WTC11 (cell line): ENCODE measurements around the gene NAV2. TPM values are rescaled to one million over a fixed set of nuclear protein-coding genes. Genes with fewer than 3 reads are reported as not detected.

ENCODE experiments used
- ATAC-seq: fragments of 200-7000 bp; cut with Tn5 transposase; 2 replicates; pipeline ENCODE4 v1.10.0; 2021; ENCODE audit warnings: mild to moderate bottlenecking, moderate library complexity
- CTCF ChIA-PET: fragments of 300-600 bp; sonication (Branson Sonifier 250); formaldehyde crosslinking; loops from one replicate; lab custom pipeline; 2021; ENCODE audit warnings: antibody characterized with exemption; lab: Charles Lee
- POLR2A ChIA-PET: fragments of 350-600 bp; sonication (Branson Sonifier 250); formaldehyde crosslinking; loops from one replicate; lab custom pipeline; 2021; ENCODE audit warnings: antibody characterized with exemption; lab: Charles Lee
- DNase-seq: peaks from one replicate; pipeline ENCODE4 v3.0.0; 2021; ENCODE audit warnings: low spot score
- H3K27ac Mint-ChIP-seq: 2 replicates; pipeline ENCODE4 v1.8.0; 2021; ENCODE audit warnings: mixed read lengths
- H3K27me3 Mint-ChIP-seq: 2 replicates; pipeline ENCODE4 v1.8.0; 2021; ENCODE audit warnings: low read depth, mild to moderate bottlenecking, moderate library complexity, mixed read lengths
- H3K36me3 Mint-ChIP-seq: 2 replicates; pipeline ENCODE4 v1.8.0; 2021; ENCODE audit warnings: mixed read lengths
- H3K4me1 Mint-ChIP-seq: 2 replicates; pipeline ENCODE4 v1.8.0; 2022; ENCODE audit warnings: mixed read lengths
- H3K4me3 Mint-ChIP-seq: 2 replicates; pipeline ENCODE4 v1.8.0; 2021; ENCODE audit warnings: mild to moderate bottlenecking, moderate library complexity, mixed read lengths
- H3K9me3 Mint-ChIP-seq: 2 replicates; pipeline ENCODE4 v1.8.0; 2021; ENCODE audit warnings: mixed read lengths
- ATF6 ChIP-seq: sonication (generic); formaldehyde crosslinking; IDR thresholded peaks from 2 replicates; pipeline ENCODE4 v1.8.1; 2023; ENCODE audit warnings: mild to moderate bottlenecking, missing genetic modification reagents
- CREB1 ChIP-seq: sonication (generic); formaldehyde crosslinking; IDR thresholded peaks from 2 replicates; pipeline ENCODE4 v1.8.0; 2023; ENCODE audit warnings: mild to moderate bottlenecking, missing genetic modification reagents
- E2F4 ChIP-seq: sonication (generic); formaldehyde crosslinking; IDR thresholded peaks from 2 replicates; pipeline ENCODE4 v1.8.1; 2022; ENCODE audit warnings: low read depth, mild to moderate bottlenecking, moderate library complexity, missing genetic modification reagents, borderline replicate concordance
- E2F5 ChIP-seq: sonication (generic); formaldehyde crosslinking; IDR thresholded peaks from 2 replicates; pipeline ENCODE4 v1.8.1; 2022; ENCODE audit warnings: mild to moderate bottlenecking, moderate library complexity, missing genetic modification reagents
- ELF4 ChIP-seq: sonication (generic); formaldehyde crosslinking; IDR thresholded peaks from 2 replicates; pipeline ENCODE4 v1.8.1; 2022; ENCODE audit warnings: low read depth, mild to moderate bottlenecking, moderate library complexity, missing genetic modification reagents
- FOXK1 ChIP-seq: sonication (generic); formaldehyde crosslinking; IDR thresholded peaks from 2 replicates; pipeline ENCODE4 v1.8.0; 2022; ENCODE audit warnings: mild to moderate bottlenecking, moderate library complexity, missing genetic modification reagents
- IRF2 ChIP-seq: sonication (generic); formaldehyde crosslinking; IDR thresholded peaks from 2 replicates; pipeline ENCODE4 v1.8.0; 2022; ENCODE audit warnings: low read depth, missing genetic modification reagents, borderline replicate concordance
- MLX ChIP-seq: sonication (generic); formaldehyde crosslinking; IDR thresholded peaks from 2 replicates; pipeline ENCODE4 v1.8.1; 2023; ENCODE audit warnings: mild to moderate bottlenecking, missing genetic modification reagents, moderate library complexity
- NR3C1 ChIP-seq: sonication (generic); formaldehyde crosslinking; conservative IDR thresholded peaks from 2 replicates; pipeline ENCODE4 v1.8.1; 2023; ENCODE audit warnings: low read depth, mild to moderate bottlenecking, missing genetic modification reagents
- STAT6 ChIP-seq: sonication (generic); formaldehyde crosslinking; conservative IDR thresholded peaks from 2 replicates; pipeline ENCODE4 v1.8.1; 2023; ENCODE audit warnings: mild to moderate bottlenecking, low read depth, missing genetic modification reagents, moderate library complexity
- ZNF219 ChIP-seq: sonication (generic); formaldehyde crosslinking; IDR thresholded peaks from 2 replicates; pipeline ENCODE4 v1.8.0; 2023; ENCODE audit warnings: missing genetic modification reagents, mild to moderate bottlenecking, borderline replicate concordance
- ZNF281 ChIP-seq: sonication (generic); formaldehyde crosslinking; IDR thresholded peaks from 2 replicates; pipeline ENCODE4 v1.8.0; 2023; ENCODE audit warnings: mild to moderate bottlenecking, missing genetic modification reagents
- ZNF532 ChIP-seq: fragments of 250-450 bp; sonication (Bioruptor Pico); IDR thresholded peaks from 2 replicates; pipeline ENCODE4 v1.9.0; 2021; ENCODE audit warnings: mild to moderate bottlenecking, borderline replicate concordance
- total RNA-seq: library from RNA; stranded (reverse); gene quantifications from 3 replicates; pipeline ENCODE4 v1.2.3, GENCODE V29; 2021

The NAV2 gene
- total RNA-seq, 1 experiment from 2014 or later, result 42.8 TPM

GRCh38 chr11:20060647-20061205 is 348.1 kb downstream of the NAV2 start (continued):
- TF ChIP-seq ZNF532, result no peak
- no peak for TF ChIP-seq NR3C1 (CRISPR knock-in tag)

GRCh38 chr11:20061776-20062175 is 349.1 kb downstream of the NAV2 start:
- ATAC-seq, result no peak
- ChIA-PET POLR2A (no interaction called here), CTCF (no interaction called here)

More at GRCh38 chr11:20061776-20062175, 349.1 kb downstream of the NAV2 start:
- TF ChIP-seq ZNF219 (no peak), CREB1 (CRISPR knock-in tag) (no peak), ZNF281 (CRISPR knock-in tag) (no peak), E2F4 (CRISPR knock-in tag) (no peak), FOXK1 (CRISPR knock-in tag) (no peak), ELF4 (no peak), ATF6 (no peak), NR3C1 (CRISPR knock-in tag) (no peak), IRF2 (CRISPR knock-in tag) (no peak), STAT6 (CRISPR knock-in tag) (no peak), E2F5 (no peak), ZNF532 (no peak), MLX (CRISPR knock-in tag) (no peak)
- no peaks in the 10 kb centered on the region for H3K9me3 Mint-ChIP-seq
- H3K27ac Mint-ChIP-seq, result no peak overlapping the region
- H3K36me3 Mint-ChIP-seq, result peaks cover 42% of the 10 kb centered on the region
- H3K27me3 Mint-ChIP-seq, result no peaks in the 10 kb centered on the region; the same call in 1 of the 2 replicates
- H3K4me3 Mint-ChIP-seq, result no peak overlapping the region
- no peak for DNase-seq
- H3K4me1 Mint-ChIP-seq, result peaks cover 41% of the 10 kb centered on the region
